ENCODE results near the gene INVS. TPM values are rescaled to one million over a fixed set of nuclear protein-coding genes. Genes with fewer than 3 reads are reported as not detected.

The INVS gene
- total RNA-seq, 1 experiment from 2014 or later = 21.1 TPM

GRCh38 chr9:100282388-100282719 lies 183.3 kb downstream of the INVS start:
- H3K4me3 ChIP-seq (replicated peaks in 1 of 2; ENCODE audit: low read depth in 1 of 2, low read length in 2 of 2) = no peak overlapping the region
- no peaks in the 10 kb centered on the region for H3K27me3 ChIP-seq (ENCODE audit: insufficient read depth, low read length)
- ChIA-PET POLR2A (no interaction called here), RAD21 (ENCODE audit: low non-redundant PET in 1 of 2, low total read pairs in 2 of 2, uncharacterized antibody in 2 of 2, unreplicated experiment in 2 of 2) (no interaction called here), CTCF (no interaction called here)
- H4K20me1 ChIP-seq (ENCODE audit: insufficient read depth) = no peaks in the 10 kb centered on the region
- no peak overlapping the region for H3K27ac ChIP-seq (ENCODE audit: low read depth, low read length)
- no peak overlapping the region for H2AFZ ChIP-seq (ENCODE audit: low read depth, low read length, poor library complexity, severe bottlenecking)
- TF ChIP-seq RAD21 (IDR thresholded peaks at IDR 0.05; ENCODE audit: low read depth) = no peak
- TF ChIP-seq REST (IDR thresholded peaks at IDR 0.05; ENCODE audit: low read depth) = no peak
- no peak for TF ChIP-seq MAX (IDR thresholded peaks at IDR 0.05)
- no peak for TF ChIP-seq FOSL1 (IDR thresholded peaks at IDR 0.05; ENCODE audit: low read depth)
- no peak for TF ChIP-seq ELF1 (IDR thresholded peaks at IDR 0.05; ENCODE audit: borderline replicate concordance, low read depth)
- no peak for TF ChIP-seq SIN3A (IDR thresholded peaks at IDR 0.05; ENCODE audit: low read depth)
- DNase-seq (ENCODE audit: low read depth, low spot score) (no peak), ATAC-seq (no peak)
- no peak overlapping the region for H3K9ac ChIP-seq (ENCODE audit: low read length)
- no peaks in the 10 kb centered on the region for H3K79me2 ChIP-seq (ENCODE audit: insufficient read depth, low read length)
- BruUV-seq (replicated peaks) = no TSS peak
- intact Hi-C loops (cut with micrococcal nuclease) = no loop called here
- no peaks in the 10 kb centered on the region for H3K9me2 ChIP-seq (ENCODE audit: insufficient read depth)
- peaks cover 0 to 22% of the 10 kb centered on the region in 2 experiments; a peak in 2 of 4 replicates for H3K36me3 ChIP-seq (ENCODE audit: control insufficient read depth in 1 of 2, insufficient read depth in 2 of 2, low read length in 2 of 2)
- no peaks in the 10 kb centered on the region for H3K4me1 ChIP-seq (ENCODE audit: control insufficient read depth in 1 of 2, insufficient read depth in 2 of 2, low read length in 2 of 2)
- H3K4me2 ChIP-seq (ENCODE audit: low read length) = no peak overlapping the region
- 0 out of 4 replicates have a peak, but pooled peaks cover 0 to 5% of the 10 kb centered on the region in 2 experiments for H3K9me3 ChIP-seq (ENCODE audit: control insufficient read depth in 1 of 2, insufficient read depth in 1 of 2, low read depth in 1 of 2, low read length in 2 of 2)

- H3K36me3 ChIP-seq (ENCODE audit: control insufficient read depth in 1 of 2, insufficient read depth in 2 of 2, low read length in 2 of 2) = peaks cover 0 to 30% of the 10 kb centered on the region in 2 experiments; a peak in 2 of 4 replicates
- no peaks in the 10 kb centered on the region for H3K4me1 ChIP-seq (ENCODE audit: control insufficient read depth in 1 of 2, insufficient read depth in 2 of 2, low read length in 2 of 2)
- ChIA-PET POLR2A (no interaction called here), RAD21 (ENCODE audit: low non-redundant PET in 1 of 2, low total read pairs in 2 of 2, uncharacterized antibody in 2 of 2, unreplicated experiment in 2 of 2) (no interaction called here), CTCF (no interaction called here)
- no peak for ATAC-seq
- DNase-seq (ENCODE audit: low read depth, low spot score) = no peak
- H3K27me3 ChIP-seq (ENCODE audit: insufficient read depth, low read length) = no peaks in the 10 kb centered on the region
- H3K4me2 ChIP-seq (ENCODE audit: low read length) = no peak overlapping the region
- no peak overlapping the region for H3K4me3 ChIP-seq (replicated peaks in 1 of 2; ENCODE audit: low read depth in 1 of 2, low read length in 2 of 2)
- H3K9me3 ChIP-seq (ENCODE audit: control insufficient read depth in 1 of 2, insufficient read depth in 1 of 2, low read depth in 1 of 2, low read length in 2 of 2) = 0 out of 4 replicates have a peak, but pooled peaks cover 0 to 5% of the 10 kb centered on the region in 2 experiments
- no peaks in the 10 kb centered on the region for H3K9me2 ChIP-seq (ENCODE audit: insufficient read depth)
- no peak overlapping the region for H2AFZ ChIP-seq (ENCODE audit: low read depth, low read length, poor library complexity, severe bottlenecking)
- intact Hi-C loops (cut with micrococcal nuclease) = no loop called here
- H3K27ac ChIP-seq (ENCODE audit: low read depth, low read length) = no peak overlapping the region
- no peaks in the 10 kb centered on the region for H4K20me1 ChIP-seq (ENCODE audit: insufficient read depth)
- no peak overlapping the region for H3K9ac ChIP-seq (ENCODE audit: low read length)
- TF ChIP-seq SP1 (IDR thresholded peaks at IDR 0.05; ENCODE audit: low read depth) = no peak
- H3K79me2 ChIP-seq (ENCODE audit: insufficient read depth, low read length) = no peaks in the 10 kb centered on the region
- BruUV-seq (replicated peaks) = no TSS peak
Measured at GRCh38 chr9:100284247-100284646, 185.2 kb downstream of the INVS start.

All from HCT116 (cell line).